Hindlimb muscle (tissue), 1 donor: ENCODE measurements around the gene MAST2. TPM values are rescaled to one million over a fixed set of nuclear protein-coding genes. Genes with fewer than 3 reads are reported as not detected.
"Not testable (repeated sequence)": the region's sequence is repeated elsewhere in the genome, so short reads cannot be mapped to it uniquely, and the experiment has no call there.

Experiments used
- DNase-seq: peaks from one replicate; pipeline ENCODE4 v3.0.0-alpha.2; 2013
- polyA plus RNA-seq: library from polyadenylated mRNA; unstranded; fragments of 120-200 nt; gene quantifications from one replicate; pipeline ENCODE4 v1.2.1, GENCODE V29; 2013; ENCODE audit not compliant: insufficient read length

The MAST2 gene
- polyA plus RNA-seq, 1 donor, result 96.2 TPM

DNA sequence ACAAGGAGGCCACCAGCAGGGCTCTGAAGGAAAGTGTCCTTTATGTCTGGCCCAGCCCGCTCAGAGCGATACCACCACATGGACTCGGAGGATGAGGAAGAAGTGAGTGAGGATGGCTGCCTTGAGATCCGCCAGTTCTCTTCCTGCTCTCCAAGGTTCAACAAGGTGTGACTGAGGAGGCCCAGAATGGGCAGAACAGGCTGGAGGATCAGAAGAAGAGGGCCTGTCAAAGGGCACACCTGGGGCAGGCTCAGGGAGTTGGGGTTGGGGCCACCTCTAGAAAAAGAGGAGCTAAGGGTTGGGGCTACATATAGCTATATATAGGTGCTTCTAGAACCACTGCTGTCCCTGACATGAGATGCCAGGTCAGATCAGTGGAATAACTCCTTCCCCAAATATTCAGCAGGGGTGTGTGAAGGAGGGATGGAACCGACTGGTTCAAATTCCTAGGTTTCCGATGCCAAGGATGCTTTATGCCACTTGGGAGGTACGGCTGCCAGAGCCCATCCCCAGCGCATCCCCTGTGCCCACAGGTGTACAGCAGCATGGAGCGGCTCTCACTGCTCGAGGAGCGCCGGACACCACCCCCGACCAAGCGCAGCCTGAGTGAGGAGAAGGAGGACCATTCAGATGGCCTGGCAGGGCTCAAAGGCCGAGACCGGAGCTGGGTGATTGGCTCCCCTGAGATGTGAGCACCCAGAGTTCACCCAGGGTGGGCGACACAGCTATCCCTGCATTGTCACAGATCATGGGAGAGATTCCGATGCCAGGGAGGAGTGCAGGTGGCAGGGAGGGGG is 226.9 kb downstream of the MAST2 start:
- no peak for DNase-seq

DNA sequence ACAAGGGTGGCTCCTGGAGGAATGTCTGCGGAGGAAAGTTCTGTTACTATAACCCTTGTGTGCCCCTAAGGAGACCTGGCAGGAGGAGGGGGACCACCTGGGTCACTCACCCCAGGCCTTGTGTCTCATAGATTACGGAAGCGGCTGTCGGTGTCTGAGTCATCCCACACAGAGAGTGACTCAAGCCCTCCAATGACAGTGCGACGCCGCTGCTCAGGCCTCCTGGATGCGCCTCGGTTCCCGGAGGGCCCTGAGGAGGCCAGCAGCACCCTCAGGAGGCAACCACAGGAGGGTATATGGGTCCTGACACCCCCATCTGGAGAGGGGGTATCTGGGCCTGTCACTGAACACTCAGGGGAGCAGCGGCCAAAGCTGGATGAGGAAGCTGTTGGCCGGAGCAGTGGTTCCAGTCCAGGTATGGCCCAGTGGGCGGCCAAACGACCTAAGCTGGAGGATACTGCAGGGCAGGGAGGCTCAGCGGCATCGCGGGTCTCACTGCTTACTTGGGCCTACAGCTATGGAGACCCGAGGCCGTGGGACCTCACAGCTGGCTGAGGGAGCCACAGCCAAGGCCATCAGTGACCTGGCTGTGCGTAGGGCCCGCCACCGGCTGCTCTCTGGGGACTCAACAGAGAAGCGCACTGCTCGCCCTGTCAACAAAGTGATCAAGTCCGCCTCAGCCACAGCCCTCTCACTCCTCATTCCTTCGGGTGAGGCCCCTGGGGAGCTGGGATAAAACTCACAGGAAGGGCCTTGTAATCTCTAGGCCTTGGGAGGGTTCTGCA is 227.7 kb downstream of the MAST2 start:
- DNase-seq, result no peak

DNA sequence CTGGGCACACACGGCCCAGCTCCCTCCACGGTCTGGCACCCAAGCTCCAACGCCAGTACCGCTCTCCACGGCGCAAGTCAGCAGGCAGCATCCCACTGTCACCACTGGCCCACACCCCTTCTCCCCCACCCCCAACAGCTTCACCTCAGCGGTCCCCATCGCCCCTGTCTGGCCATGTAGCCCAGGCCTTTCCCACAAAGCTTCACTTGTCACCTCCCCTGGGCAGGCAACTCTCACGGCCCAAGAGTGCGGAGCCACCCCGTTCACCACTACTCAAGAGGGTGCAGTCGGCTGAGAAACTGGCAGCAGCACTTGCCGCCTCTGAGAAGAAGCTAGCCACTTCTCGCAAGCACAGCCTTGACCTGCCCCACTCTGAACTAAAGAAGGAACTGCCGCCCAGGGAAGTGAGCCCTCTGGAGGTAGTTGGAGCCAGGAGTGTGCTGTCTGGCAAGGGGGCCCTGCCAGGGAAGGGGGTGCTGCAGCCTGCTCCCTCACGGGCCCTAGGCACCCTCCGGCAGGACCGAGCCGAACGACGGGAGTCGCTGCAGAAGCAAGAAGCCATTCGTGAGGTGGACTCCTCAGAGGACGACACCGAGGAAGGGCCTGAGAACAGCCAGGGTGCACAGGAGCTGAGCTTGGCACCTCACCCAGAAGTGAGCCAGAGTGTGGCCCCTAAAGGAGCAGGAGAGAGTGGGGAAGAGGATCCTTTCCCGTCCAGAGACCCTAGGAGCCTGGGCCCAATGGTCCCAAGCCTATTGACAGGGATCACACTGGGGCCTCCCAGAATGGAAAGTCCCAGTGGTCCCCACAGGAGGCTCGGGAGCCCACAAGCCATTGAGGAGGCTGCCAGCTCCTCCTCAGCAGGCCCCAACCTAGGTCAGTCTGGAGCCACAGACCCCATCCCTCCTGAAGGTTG is 231.4 kb downstream of the MAST2 start:
- no peak for DNase-seq

DNA sequence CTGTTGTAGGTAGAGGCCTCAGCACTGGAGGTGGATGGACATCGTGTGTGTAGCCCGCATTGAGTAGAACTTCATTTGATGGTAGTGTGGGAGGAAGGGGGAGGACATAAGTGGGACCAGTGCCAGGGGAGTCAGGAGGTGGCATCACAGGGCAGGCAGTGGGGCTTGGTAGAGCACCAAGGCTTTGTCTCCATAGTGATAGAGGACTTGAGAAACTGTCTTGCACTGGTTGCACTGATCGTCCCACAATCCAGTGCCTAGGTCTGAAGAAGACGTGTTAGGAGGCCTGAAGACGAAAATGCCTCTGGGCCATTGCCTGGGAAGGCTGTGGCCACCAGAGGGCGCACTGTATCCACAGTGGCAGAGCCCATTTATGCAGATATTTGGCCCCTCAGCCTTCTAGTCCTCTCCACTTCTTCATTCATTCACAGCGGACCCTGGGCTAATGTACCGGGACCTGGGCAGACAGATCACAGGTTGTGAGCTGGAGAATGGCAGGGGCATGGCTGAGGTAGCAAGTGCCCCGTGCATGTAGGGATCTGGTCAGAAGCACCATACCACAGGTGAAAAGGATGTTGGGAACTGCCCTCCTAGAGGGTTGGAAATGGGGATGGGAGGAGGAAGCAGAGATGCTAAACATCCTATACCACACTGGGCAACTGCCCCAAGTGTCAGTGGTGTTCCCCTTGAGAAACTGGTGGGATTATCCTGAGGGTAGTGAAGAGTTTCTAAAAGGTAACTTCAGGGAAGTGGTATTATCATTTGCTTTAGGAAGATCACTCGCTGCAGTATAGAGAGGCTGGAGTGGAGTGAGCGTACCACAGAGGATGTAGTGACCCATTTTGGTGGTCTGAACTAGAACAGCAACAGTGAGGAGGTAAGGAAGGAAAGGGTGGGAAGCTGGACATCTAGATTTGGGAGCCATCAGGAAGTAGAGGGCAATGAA is 233.8 kb downstream of the MAST2 start:
- peak; percentile 82 for DNase-seq

DNA sequence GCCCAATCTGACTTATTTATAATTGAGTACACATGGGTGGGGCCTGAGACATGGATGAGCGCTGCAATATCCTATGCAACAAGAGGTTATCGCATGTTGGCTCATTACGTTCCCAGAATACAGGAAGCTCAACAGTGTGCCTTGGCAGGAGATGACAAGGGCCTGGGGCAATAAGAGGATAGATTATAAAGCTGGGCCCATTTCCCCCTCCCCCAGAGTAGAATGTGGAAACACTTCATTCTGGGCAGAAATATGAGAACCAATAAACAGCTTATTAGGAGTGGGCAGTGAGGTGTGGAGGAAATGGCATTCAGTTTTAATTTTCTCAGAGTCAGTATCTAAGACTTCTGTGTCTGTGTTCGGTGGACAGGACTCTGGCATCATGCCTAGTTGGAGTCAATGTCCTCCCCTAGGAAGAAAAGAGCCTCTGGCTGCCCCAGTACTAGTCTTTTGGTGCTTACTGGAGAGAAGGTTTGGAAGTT is 236.2 kb downstream of the MAST2 start:
- DNase-seq, result no peak

DNA sequence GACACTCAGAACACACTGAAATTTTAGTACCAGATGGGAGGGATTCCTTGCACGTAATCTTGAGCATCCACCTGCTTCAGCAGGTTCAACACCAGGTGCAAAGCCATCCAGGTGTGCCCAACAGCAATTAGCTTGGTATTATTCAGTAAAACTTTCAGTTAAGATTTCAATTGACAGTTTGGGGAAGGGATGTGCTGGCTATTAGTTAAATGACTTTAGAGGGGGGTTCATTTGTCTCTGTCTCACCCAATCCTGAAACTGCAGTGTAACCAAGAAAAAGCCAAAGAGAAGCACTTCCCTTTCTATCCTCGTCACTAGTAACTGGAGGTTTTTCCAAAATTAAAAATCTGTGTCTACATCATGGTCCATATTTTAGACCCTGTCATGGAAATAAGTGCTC is 238.1 kb downstream of the MAST2 start:
- DNase-seq, result no peak

DNA sequence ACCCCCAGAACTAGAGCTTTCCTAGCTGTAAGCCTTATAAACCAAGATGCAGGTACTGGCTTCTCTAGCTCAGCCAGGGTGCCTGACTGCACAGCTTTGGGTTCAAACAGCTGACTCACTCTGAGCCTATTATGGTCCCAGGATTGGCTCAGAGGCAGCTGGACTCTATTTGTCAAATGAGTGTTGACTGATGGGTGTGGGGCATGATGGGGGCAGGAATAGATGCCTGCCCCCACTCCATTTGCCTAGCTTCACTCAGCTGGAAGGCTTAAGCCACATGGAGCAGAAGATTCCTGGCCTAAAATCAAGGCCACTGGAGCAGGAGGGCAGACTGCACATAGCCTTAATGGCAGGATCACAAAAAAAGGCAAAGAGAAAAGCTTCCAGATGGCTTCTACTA is 238.6 kb downstream of the MAST2 start:
- DNase-seq, result no peak

DNA sequence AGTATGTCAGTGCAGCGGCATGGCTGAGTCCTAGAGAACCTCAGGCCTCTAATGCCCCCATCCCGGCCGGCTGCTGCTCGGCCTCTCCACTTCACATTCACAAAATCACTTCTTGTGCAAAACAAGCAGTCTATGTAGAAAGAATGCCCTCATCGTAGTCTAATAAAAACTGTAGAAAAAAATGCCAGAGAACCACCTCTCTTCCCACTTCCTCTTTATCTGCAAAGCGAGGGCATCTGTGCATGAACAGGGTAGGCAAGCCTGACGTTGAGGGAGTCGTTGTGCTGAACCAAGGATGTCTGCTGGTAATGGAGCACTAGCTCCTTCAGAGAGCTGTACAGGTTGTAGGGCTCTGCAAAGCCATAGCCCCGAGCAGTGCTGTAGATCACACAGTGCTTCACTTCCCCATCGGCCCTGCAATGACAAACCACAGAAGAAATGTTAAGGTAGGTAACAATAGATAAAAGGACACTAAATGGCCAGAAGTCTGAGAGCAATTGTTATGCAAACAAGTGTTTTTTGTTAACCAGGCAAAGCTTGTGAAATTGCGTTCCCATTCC is 240.1 kb downstream of the MAST2 start:
- DNase-seq, result no peak

DNA sequence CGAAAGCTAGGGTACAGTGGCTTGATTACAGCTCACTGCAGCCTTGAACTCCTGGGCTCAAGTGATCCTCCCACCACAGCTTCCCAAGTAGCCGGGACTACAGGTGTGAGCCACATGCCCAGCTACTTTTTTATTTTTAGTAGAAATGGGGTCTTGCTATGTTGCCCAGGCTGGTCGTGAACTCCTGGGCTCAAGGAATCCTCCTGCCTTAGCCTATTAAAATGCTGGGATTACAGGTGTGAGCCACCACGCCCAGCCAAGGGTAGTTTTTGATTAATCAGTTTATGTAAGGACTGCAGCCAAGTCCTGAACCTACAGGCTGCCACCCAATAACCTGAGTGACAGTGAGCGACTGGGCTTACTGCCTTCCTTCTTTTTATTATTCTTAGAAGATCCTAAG is 240.7 kb downstream of the MAST2 start:
- DNase-seq, result no peak

DNA sequence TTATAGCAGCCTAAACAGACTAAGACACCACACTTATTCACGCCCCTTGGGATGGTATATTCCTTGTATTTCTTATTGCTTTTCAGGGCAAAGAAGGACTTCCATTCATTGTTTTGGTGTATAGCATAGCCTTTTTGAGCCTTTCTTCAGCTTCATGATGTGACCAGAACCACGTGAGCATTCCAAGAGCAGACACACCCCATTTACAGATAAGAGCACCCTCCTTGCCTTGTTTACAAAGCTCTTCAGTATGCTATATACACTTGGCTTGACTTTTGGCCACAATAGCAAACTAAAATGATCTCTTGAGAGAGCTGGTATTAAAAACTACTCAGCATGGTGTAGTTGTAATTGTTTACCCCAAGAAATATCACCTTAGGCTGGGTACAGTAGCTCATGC is 250.3 kb downstream of the MAST2 start:
- DNase-seq, result no peak

DNA sequence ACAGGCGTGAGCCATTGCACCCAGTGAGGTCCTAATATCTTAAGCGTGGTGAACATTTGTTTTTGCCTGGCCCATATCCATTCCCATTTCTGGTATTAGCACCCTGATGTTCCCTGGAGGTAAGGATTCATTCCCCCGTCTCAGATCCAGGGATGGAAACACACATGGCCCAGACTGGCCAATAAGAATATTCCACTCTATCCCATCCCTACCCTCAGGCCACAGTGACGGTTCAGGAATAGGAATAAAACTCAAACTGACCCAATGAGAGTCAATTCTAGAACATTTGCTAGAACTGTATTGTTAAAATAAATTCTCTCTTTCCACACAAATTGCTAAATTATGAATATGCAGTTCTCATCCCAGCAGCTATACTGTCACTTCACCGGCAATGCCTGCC is 252.9 kb downstream of the MAST2 start:
- DNase-seq, result no peak

DNA sequence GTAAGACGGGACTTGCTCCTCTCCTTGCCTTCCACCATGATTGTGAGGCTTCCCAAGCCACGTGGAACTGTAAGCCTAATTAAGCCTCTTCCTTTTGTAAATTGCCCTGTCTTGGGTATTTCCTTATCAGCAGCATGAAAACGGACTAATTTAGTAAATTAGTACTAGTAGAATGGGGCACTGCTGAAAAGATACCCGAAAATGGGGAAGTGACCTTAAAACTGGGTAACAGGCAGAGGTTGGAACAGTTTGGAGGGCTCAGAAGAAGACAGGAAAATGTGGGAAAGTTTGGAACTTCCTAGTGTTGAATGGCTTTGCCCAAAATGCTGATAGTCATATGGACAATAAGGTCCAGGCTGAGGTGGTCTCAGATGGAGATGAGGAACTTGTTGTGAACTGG is 253.8 kb downstream of the MAST2 start:
- DNase-seq, result not testable (repeated sequence)

DNA sequence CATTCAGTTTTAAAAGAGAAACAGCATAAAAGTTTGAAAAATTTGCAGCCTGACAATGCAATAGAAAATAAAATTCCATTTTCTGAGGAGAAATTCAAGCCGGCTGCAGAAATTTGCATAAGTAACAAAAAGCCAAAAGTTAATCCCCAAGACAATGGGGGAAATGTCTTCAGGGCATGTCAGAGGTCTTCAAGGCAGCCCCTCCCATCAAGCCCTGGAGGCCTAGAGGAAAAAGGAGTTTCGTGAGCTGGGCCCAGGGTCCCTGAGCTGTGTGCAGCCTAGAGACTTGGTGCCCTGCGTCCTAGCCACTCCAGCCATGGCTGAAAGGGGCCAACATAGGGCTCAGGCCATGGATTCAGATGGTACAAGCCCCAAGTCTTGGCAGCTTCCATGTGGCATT is 254.4 kb downstream of the MAST2 start:
- DNase-seq, result no peak

DNA sequence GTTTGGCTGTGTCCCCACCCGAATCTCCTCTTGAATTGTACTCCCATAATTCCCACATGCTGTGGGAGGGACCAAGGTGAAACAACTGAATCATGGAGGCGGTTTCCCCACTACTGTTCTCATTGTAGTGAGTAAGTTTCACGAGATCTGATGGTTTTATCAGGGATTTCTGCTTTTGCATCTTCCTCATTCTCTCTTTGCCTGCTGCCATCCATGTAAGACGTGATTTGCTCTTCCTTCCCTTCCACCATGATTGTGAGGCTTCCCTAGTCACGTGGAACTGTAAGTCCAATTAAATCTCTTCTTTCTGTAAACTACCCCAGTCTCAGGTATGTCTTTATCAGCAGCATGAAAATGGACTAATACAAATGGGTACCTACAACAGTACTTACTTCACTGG is 255.5 kb downstream of the MAST2 start:
- no peak for DNase-seq

DNA sequence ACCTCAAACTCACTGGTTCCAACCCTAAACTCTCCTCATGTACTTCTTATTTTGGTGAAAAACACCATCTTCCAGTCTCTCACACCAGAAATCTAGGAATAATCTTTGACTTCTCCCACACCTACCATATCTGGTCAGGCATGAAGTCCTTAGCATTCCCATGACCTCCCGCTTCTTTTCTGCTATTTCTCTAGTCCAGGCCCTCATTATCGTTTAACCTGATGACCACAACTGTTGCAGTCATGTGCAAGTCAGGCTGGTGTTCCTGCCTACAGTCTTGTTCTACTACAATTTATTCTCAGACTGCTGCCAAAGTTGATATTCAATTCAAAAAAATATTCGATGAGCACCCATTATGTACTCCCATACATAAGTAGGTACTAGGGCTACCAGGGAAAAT is 257.7 kb downstream of the MAST2 start:
- DNase-seq, result no peak

DNA sequence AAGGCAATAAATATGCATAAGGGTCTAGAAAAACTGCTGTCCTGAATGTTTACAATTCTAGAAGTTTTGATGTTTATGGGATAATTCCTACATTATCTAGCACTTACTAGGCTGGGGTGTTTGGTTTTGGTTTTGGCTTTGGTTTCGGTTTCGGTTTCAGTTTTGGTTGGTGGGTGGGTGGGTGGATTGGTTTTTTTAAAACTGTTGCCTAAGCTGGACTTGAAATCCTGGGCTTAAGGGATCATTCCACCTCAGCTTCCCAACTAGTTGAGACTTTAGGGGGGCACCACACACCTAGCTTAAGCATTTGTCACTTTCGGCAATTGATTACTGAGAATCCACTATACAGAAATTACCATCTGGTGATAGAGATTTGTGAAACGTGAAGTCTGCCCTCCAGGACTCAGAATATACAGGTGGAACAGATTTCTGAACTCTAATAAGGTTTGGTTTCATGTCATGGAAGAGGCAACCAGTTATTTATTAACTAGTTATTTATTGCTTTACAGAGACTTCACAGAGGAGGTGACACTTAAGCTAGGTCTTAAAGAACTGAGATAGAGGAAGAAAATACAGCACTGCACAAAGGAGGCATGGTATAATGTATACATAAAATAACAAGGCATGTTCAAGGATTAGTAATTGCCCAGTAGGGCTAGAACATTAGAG is 259.4 kb downstream of the MAST2 start:
- no peak for DNase-seq

DNA sequence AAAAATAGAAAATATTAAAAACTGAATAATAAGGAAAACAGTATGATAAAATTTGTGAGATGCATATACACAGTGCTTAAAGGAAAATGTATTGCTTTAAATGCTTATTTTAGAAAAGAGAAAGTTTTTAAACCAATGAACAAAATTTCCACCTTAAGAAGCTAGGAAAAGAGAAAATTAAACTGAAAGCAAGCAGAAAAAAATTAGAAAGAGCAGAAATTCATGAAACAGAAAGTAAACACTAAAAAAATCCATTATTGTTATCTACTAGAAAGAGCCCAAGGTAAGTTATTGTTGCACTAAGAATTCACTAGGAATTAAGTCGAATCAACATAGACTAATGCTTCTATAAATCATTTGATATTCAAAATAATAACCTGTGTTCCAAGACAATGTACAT is 261.3 kb downstream of the MAST2 start:
- DNase-seq, result no peak

DNA sequence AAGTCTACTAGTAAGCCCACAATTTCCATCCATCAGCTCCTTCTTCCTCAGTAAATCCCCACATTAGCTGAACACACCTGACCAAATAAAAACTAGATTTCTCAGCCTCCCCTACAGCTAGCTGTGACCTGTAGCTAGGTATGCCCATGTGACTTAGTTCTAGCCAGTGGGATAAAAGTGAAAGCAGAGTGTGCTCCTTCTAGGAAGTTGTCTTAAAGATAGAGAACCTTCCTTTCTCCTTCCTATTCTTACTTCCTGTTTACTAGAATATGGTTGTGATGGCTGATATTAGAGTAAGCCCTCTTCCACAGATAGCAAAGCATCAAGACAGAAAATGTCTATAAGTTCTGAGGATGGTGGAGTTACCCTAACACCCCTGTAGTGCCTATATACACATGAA is 262.0 kb downstream of the MAST2 start:
- no peak for DNase-seq

DNA sequence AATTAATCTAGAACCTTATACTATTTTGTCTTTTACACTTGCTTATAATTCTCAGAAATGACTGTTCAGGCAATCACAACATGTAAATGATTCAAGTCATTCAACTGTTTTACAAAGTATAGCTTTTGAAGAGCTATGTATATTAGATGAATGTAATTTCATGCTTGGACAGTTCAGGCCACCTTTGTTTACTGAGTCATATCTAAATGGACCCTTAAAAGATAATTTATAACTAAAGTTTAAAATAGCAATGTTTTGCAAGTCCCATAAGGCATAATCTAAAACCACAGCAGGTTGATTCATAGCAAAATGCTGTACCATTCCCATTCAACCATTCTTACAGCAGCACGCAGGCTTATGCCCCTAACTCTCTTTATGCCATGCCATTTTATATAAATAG is 264.2 kb downstream of the MAST2 start:
- no peak for DNase-seq

DNA sequence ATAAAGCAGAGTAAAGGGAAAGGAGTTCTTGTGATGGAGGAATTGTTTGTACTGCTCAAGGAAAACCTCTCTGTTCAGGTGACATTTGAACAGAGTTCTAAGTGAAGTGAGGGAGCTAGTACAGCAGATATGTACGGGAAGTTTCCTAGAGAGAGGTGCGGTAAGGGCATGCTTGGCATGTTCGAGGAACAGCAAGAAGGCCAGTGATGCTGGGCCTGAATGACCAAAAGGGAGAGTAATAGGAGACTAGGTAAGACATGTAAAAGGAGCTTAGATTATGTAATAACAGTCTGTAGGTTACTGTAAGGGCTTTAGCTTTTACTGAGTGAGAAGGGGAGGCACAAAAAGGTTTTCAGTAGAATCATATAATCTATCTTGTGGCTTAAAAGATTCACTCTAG is 265.1 kb downstream of the MAST2 start:
- no peak for DNase-seq
